DND-41 (cell line): ENCODE measurements around the gene DNAH7.

Experiments used
- EZH2 ChIP-seq: IDR thresholded peaks from 3 replicates; pipeline ENCODE4 v1.6.1; 2012; ENCODE audit warnings: borderline replicate concordance, low read depth, mild to moderate bottlenecking, moderate library complexity, low read length, inconsistent platforms; ENCODE audit not compliant: severe bottlenecking
- TF ChIP-seq, protein P1 (sequence below): IDR thresholded peaks from 2 replicates; pipeline ENCODE4 v1.5.1; 2012; ENCODE audit warnings: borderline replicate concordance, low read length, moderate library complexity, mild to moderate bottlenecking; ENCODE audit not compliant: poor library complexity, severe bottlenecking; ENCODE audit errors: extremely low read depth

DNA sequence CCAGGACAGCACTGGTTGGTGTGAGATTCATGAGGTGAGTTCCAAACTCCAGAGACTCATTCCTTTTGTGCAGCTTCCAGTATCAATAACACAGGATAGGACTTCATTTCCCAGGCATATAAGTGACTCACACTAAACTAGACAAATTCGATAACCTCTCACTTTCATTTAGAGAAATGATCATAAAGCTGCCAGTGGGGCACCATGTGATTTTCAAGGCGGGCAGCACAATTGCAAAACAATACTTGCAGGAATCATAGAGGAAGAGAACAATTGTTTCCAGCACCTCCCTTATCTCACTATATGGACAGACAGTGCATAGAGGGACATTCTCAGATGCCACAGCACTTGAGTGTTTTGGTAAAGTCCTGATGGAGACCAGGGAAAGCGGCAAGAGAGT is 31.3 kb upstream of the DNAH7 start:
- TF ChIP-seq, protein P1, sequence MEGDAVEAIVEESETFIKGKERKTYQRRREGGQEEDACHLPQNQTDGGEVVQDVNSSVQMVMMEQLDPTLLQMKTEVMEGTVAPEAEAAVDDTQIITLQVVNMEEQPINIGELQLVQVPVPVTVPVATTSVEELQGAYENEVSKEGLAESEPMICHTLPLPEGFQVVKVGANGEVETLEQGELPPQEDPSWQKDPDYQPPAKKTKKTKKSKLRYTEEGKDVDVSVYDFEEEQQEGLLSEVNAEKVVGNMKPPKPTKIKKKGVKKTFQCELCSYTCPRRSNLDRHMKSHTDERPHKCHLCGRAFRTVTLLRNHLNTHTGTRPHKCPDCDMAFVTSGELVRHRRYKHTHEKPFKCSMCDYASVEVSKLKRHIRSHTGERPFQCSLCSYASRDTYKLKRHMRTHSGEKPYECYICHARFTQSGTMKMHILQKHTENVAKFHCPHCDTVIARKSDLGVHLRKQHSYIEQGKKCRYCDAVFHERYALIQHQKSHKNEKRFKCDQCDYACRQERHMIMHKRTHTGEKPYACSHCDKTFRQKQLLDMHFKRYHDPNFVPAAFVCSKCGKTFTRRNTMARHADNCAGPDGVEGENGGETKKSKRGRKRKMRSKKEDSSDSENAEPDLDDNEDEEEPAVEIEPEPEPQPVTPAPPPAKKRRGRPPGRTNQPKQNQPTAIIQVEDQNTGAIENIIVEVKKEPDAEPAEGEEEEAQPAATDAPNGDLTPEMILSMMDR = no peak
- no peak for TF ChIP-seq EZH2
